Measurements from ENCODE around the gene MSH6. TPM values are rescaled to one million over a fixed set of nuclear protein-coding genes. Genes with fewer than 3 reads are reported as not detected.
A peak's percentile ranks its signal among the peaks of the same experiment; 100 is the strongest.

Gene MSH6
- total RNA-seq, 6 experiments from 2014 or later = 19.7 to 34.7 (median 23.0) TPM

DNA sequence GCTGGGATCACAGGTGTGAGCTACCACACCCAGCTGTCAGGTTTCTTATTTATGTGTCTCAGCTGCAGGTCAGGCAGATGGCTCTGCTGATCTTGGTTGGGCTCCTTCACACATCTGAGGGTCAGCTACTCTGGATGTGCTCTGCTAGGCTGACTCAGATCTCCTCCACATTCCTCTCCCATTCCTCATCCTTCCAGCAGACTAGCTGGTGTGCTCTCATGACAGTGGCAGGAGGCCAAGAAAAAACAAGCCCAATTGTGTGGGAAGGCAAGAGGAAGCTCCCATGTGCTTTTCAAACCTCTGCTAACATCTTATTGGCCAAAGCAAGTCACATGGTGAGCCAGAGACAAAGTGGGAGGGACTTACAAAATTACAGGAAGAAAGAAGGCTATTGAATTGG, 11.7 kb upstream of the MSH6 start:
- Histone ChIP-seq H3K4me3 (no peak overlapping the region), H3K9me3 (no peaks in the 10 kb centered on the region), H3K27ac (no peak overlapping the region), H3K4me1 (peaks cover 0 to 5% (median 0%) of the 10 kb centered on the region in 4 donors), H3K36me3 (no peaks in the 10 kb centered on the region), H3K27me3 (no peaks in the 10 kb centered on the region)
- no peak for TF ChIP-seq POLR2A (IDR thresholded peaks at IDR 0.05)
- TF ChIP-seq, protein P1, sequence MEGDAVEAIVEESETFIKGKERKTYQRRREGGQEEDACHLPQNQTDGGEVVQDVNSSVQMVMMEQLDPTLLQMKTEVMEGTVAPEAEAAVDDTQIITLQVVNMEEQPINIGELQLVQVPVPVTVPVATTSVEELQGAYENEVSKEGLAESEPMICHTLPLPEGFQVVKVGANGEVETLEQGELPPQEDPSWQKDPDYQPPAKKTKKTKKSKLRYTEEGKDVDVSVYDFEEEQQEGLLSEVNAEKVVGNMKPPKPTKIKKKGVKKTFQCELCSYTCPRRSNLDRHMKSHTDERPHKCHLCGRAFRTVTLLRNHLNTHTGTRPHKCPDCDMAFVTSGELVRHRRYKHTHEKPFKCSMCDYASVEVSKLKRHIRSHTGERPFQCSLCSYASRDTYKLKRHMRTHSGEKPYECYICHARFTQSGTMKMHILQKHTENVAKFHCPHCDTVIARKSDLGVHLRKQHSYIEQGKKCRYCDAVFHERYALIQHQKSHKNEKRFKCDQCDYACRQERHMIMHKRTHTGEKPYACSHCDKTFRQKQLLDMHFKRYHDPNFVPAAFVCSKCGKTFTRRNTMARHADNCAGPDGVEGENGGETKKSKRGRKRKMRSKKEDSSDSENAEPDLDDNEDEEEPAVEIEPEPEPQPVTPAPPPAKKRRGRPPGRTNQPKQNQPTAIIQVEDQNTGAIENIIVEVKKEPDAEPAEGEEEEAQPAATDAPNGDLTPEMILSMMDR (IDR thresholded peaks at IDR 0.05) = no peak
- DNase-seq (no peak), ATAC-seq (peak in 1 of 4 donors; percentile 53)
- intact Hi-C loops (cut with DNase I) = no loop called here

DNA sequence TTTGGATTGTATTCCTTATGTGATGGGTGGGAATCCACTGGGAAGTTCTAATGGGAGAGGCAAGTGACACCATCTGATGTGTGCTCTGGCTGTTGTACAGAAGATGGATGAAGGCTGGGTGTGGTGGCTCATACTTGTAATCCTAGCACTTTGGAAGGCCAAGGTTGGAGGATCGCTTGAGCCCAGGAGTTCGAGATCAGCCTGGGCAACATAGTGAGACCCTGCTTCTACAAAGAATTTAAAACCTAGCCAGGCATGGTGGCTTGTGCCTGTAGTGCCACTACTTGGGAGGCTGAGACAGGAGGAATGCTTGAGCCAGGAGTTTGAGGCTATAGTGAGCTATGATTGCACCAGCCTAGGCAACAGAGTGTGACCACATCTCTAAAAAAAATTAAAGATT, 10.6 kb upstream of the MSH6 start:
- 83% methylated on average over 2 of the region's 2 CpGs for WGBS (ENCODE audit: insufficient coverage, low coverage, low lambda C conversion rate, missing lambda C conversion rate)
- Histone ChIP-seq H3K4me1 (peaks cover 0 to 5% (median 0%) of the 10 kb centered on the region in 4 donors), H3K9me3 (no peaks in the 10 kb centered on the region), H3K36me3 (no peaks in the 10 kb centered on the region), H3K4me3 (no peak overlapping the region), H3K27me3 (no peaks in the 10 kb centered on the region), H3K27ac (no peak overlapping the region)
- TF ChIP-seq, protein P1 (IDR thresholded peaks at IDR 0.05) = no peak
- no peak for TF ChIP-seq POLR2A (IDR thresholded peaks at IDR 0.05)
- intact Hi-C loops (cut with DNase I) = no loop called here
- no peak for DNase-seq
- no peak for ATAC-seq

DNA sequence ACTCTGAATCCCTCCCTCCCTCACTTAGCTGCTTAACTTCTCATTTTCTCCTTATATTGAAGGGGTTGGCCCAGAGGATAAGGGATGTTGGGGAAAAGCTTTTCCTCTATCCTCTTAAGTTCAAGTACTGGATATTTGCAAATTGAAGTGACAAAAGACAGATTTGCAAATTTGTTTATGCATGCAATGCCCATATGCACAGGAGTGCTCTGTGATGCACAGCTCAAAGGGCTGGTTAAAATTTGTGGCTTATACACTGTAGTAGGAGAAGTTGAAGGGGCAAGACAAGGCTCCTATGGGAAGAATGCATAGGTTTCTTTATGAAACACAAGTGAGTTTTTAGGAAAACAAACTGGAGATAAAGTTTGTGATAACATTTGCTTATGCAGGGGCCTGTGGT, 8.4 kb upstream of the MSH6 start:
- H3K4me1 ChIP-seq = no peaks in the 10 kb centered on the region
- H3K36me3 ChIP-seq = no peaks in the 10 kb centered on the region
- DNase-seq = no peak
- ATAC-seq = no peak
- H3K9me3 ChIP-seq = no peaks in the 10 kb centered on the region
- TF ChIP-seq, protein P1 (IDR thresholded peaks at IDR 0.05) = no peak
- TF ChIP-seq POLR2A (IDR thresholded peaks at IDR 0.05) = no peak
- H3K27me3 ChIP-seq = no peaks in the 10 kb centered on the region
- intact Hi-C loops (cut with DNase I) = no loop called here
- no peak overlapping the region for H3K27ac ChIP-seq
- H3K4me3 ChIP-seq = no peak overlapping the region

DNA sequence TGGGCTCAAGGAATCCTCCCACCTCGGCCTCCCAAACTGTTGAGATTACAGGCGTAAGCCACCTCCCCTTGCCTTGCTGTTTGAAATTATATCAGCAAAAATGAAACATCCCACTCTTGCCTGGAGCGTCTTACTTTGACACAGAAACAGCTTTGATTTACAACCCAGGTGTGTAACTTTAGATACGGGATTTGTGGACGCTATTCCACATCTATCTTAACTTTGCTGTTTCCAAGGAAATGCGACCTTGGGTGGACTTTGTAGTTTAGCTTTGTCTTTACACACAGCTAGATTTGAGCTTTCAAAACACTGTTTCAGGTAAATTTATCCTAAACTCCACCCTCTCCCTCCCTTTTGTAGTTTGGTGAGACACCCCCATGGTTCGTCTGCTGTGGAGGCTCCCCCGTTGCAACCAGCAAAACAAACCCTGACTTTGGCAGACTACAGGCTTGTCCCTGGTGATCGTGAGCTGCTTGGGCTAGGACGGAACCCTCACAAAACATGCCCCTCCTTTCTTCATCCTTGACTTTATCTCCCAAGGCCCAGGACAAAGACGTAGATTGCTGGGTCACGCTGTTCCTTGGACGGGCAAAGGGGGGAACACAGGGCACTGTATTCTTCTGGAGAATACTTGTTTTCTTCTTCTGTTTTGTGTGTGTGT, 5.5 kb upstream of the MSH6 start:
- no peak for DNase-seq
- Histone ChIP-seq H3K27ac (no peak overlapping the region), H3K27me3 (no peaks in the 10 kb centered on the region), H3K36me3 (no peaks in the 10 kb centered on the region), H3K4me1 (peaks cover 0 to 4% (median 0%) of the 10 kb centered on the region in 4 donors), H3K9me3 (no peaks in the 10 kb centered on the region), H3K4me3 (no peak overlapping the region)
- TF ChIP-seq POLR2A (IDR thresholded peaks at IDR 0.05) = no peak
- TF ChIP-seq, protein P1 (IDR thresholded peaks at IDR 0.05) = no peak
- intact Hi-C loops (cut with DNase I) = no loop called here
- no peak for ATAC-seq
- WGBS (ENCODE audit: insufficient coverage, low coverage, low lambda C conversion rate, missing lambda C conversion rate) = 76% methylated on average over 10 of the region's 13 CpGs
